Loucy (cell line): ENCODE measurements around the gene MAP7.

Experiments used
- CTCF ChIP-seq: fragments of 200-600 bp; sonication (generic); conservative IDR thresholded peaks from 2 replicates; pipeline ENCODE4 v1.5.1; 2014; ENCODE audit warnings: mild to moderate bottlenecking, antibody characterized with exemption, low read length
- EZH2phosphoT487 ChIP-seq: fragments of 200-600 bp; IDR thresholded peaks from 2 replicates; pipeline ENCODE4 v1.6.1; 2018; ENCODE audit warnings: antibody characterized with exemption, mild to moderate bottlenecking, moderate library complexity, borderline replicate concordance

DNA sequence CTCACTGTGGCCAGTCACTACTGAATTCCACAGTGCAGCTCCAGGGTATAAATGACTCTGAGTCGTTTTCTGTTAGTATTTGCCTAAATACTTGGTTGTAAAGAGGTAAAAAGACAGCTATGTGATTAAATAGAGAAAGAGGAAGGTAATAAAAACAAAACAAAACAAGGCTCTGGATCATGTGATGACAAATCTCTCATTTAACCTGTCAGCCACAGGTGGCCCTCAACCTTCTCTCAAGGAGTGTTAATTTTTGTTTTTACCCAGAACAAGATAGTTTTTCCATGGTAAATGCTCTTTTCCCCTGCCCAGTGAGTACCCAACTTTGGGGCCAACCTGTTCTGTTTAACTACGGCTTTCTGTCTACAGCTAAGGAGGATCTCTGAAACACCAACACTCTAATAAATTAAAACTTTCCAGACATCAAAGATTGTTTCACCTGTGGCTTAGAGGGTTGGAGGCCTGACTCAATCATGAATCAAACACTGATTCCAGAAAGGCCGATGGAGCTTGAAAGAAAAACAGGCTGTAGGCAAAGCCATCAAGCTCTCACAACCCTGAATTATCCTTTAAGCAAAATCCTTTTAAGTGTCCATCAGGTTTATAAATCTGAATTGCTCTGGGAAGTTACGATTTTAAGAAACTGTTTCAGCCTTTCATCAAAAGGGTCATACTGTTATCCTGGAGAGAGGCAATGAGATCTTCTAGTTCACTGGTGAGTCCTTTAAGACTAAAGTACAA is 179.1 kb downstream of the MAP7 start:
- TF ChIP-seq CTCF (no peak), EZH2phosphoT487 (no peak)
